IMR-90 (cell line): ENCODE measurements around the gene GPRC5B. TPM values are rescaled to one million over a fixed set of nuclear protein-coding genes. Genes with fewer than 3 reads are reported as not detected.

Source experiments
- ATAC-seq: fragments of 200-7000 bp; cut with Tn5 transposase; 2 replicates; pipeline ENCODE4 v1.9.1; 2020; ENCODE audit warnings: low read depth, mild to moderate bottlenecking, moderate library complexity
- BruUV-seq: library from RNA; stranded (reverse); fragments of 400-500 nt; replicated peaks from 2 replicates; lab custom pipeline; 2021; lab: Mats Ljungman, UMichigan
- CTCF ChIA-PET: fragments of 300-600 bp; formaldehyde crosslinking; extraction: SDS; loops from one replicate; lab custom pipeline; 2021; ENCODE audit warnings: antibody characterized with exemption; lab: Yijun Ruan, JAX
- POLR2A ChIA-PET: fragments of 300-600 bp; sonication (Branson Sonifier 250); formaldehyde crosslinking; loops from one replicate; lab custom pipeline; 2022; ENCODE audit warnings: antibody characterized with exemption; ENCODE audit not compliant: unreplicated experiment; lab: Charles Lee
- DNase-seq: peaks from one replicate; pipeline ENCODE4 v3.0.0; 2013
- H2AFZ ChIP-seq: replicated peaks from 2 replicates; pipeline ENCODE3; 2013; ENCODE audit warnings: low read length, mild to moderate bottlenecking; ENCODE audit not compliant: poor library complexity
- H2AK5ac ChIP-seq: 2 replicates; pipeline ENCODE4 v1.6.1; 2013; ENCODE audit warnings: low read depth, low read length, inconsistent platforms
- H2AK9ac ChIP-seq: replicated peaks from 2 replicates; pipeline ENCODE3; 2013; ENCODE audit warnings: mild to moderate bottlenecking, low read depth, low read length, moderate library complexity; ENCODE audit not compliant: poor library complexity
- H2BK120ac ChIP-seq: 2 replicates; pipeline ENCODE4 v1.6.1; 2013; ENCODE audit warnings: low read depth, low read length, inconsistent platforms
- H2BK15ac ChIP-seq: 3 replicates; pipeline ENCODE4 v1.6.1; 2013; ENCODE audit warnings: low read depth, low read length, inconsistent platforms
- H2BK20ac ChIP-seq: 2 replicates; pipeline ENCODE4 v1.6.1; 2013; ENCODE audit warnings: low read depth, mild to moderate bottlenecking, inconsistent platforms, low read length, moderate library complexity
- H2BK5ac ChIP-seq: 2 replicates; pipeline ENCODE4 v1.6.1; 2013; ENCODE audit warnings: mild to moderate bottlenecking, low read depth, low read length, inconsistent platforms; ENCODE audit not compliant: poor library complexity, severe bottlenecking
- H3K14ac ChIP-seq: replicated peaks from 2 replicates; pipeline ENCODE4 v1.6.1; 2013; ENCODE audit warnings: low read depth, low read length, inconsistent platforms
- H3K18ac ChIP-seq: 2 replicates; pipeline ENCODE4 v1.6.1; 2013; ENCODE audit warnings: low read depth, low read length, control low read depth
- H3K23ac ChIP-seq: 2 replicates; pipeline ENCODE4 v1.6.1; 2013; ENCODE audit warnings: low read depth, low read length, inconsistent platforms
- H3K27ac ChIP-seq: 2 replicates; pipeline ENCODE4 v1.5.1; 2013; ENCODE audit warnings: mild to moderate bottlenecking, control low read depth, low read length; ENCODE audit not compliant: insufficient read depth
- H3K27me3 ChIP-seq: 2 replicates; pipeline ENCODE4 v1.6.1; 2013; ENCODE audit warnings: low read length; ENCODE audit not compliant: control insufficient read depth, insufficient read depth
- H3K36me3 ChIP-seq: 2 replicates; pipeline ENCODE4 v1.6.1; 2013; ENCODE audit warnings: low read length, mixed read lengths; ENCODE audit not compliant: control insufficient read depth, insufficient read depth
- H3K4ac ChIP-seq: 2 replicates; pipeline ENCODE4 v1.6.1; 2013; ENCODE audit warnings: low read depth, low read length, inconsistent platforms
- H3K4me1 ChIP-seq: 2 replicates; pipeline ENCODE4 v1.6.1; 2013; ENCODE audit warnings: low read length, mixed read lengths; ENCODE audit not compliant: control insufficient read depth, insufficient read depth
- H3K4me2 ChIP-seq: 2 replicates; pipeline ENCODE4 v1.6.1; 2013; ENCODE audit warnings: low read depth, mild to moderate bottlenecking, control low read depth, low read length, moderate library complexity
- H3K4me3 ChIP-seq: 2 replicates; pipeline ENCODE4 v1.5.1; 2013; ENCODE audit warnings: low read depth, mild to moderate bottlenecking, control low read depth, low read length, moderate library complexity; ENCODE audit not compliant: insufficient read depth
- H3K56ac ChIP-seq: 2 replicates; pipeline ENCODE4 v1.6.1; 2013; ENCODE audit warnings: low read length, inconsistent platforms; ENCODE audit not compliant: insufficient read depth; ENCODE audit errors: extremely low read depth
- H3K79me1 ChIP-seq, 2 experiments: 2 replicates each; pipeline ENCODE4 v1.6.1; 2013; ENCODE audit warnings: low read length in 2 of 2, inconsistent platforms in 1 of 2, low read depth in 1 of 2
- H3K9ac ChIP-seq: 2 replicates; pipeline ENCODE4 v1.6.1; 2013; ENCODE audit warnings: low read depth, low read length, control low read depth
- H3K9me1 ChIP-seq: 2 replicates; pipeline ENCODE4 v1.6.1; 2013; ENCODE audit warnings: low read length, inconsistent platforms; ENCODE audit not compliant: insufficient read depth
- H3K9me3 ChIP-seq: 2 replicates; pipeline ENCODE4 v1.6.1; 2013; ENCODE audit warnings: low read length; ENCODE audit not compliant: control insufficient read depth, insufficient read depth
- H4K20me1 ChIP-seq: 2 replicates; pipeline ENCODE4 v1.6.1; 2013; ENCODE audit warnings: low read length, inconsistent platforms; ENCODE audit not compliant: insufficient read depth
- H4K5ac ChIP-seq: 2 replicates; pipeline ENCODE4 v1.6.1; 2013; ENCODE audit warnings: mild to moderate bottlenecking, low read depth, low read length, control low read depth
- H4K8ac ChIP-seq, 2 experiments: 2 replicates each; pipeline ENCODE4 v1.6.1; 2013; ENCODE audit warnings: low read depth in 2 of 2, low read length in 2 of 2, control low read depth in 1 of 2, inconsistent platforms in 1 of 2
- H4K91ac ChIP-seq: 2 replicates; pipeline ENCODE4 v1.6.1; 2013; ENCODE audit warnings: low read depth, low read length, inconsistent platforms; ENCODE audit not compliant: insufficient read depth
- BHLHE40 ChIP-seq: fragments of 150-350 bp; IDR thresholded peaks from 2 replicates; pipeline ENCODE4 v1.6.1; 2016; ENCODE audit warnings: mild to moderate bottlenecking, low read depth, low read length
- CEBPB ChIP-seq: IDR thresholded peaks from 2 replicates; pipeline ENCODE4 v1.6.1; 2012; ENCODE audit warnings: low read depth, low read length, improper control_type of control experiment
- CHD1 ChIP-seq: IDR thresholded peaks from 2 replicates; pipeline ENCODE4 v1.6.1; 2012; ENCODE audit warnings: low read depth, low read length, improper control_type of control experiment
- ELK1 ChIP-seq: fragments of 150-350 bp; IDR thresholded peaks from 2 replicates; pipeline ENCODE4 v1.6.1; 2016; ENCODE audit warnings: low read depth, mild to moderate bottlenecking, low read length, moderate library complexity, borderline replicate concordance
- FOS ChIP-seq: fragments of 150-350 bp; IDR thresholded peaks from 2 replicates; pipeline ENCODE4 v1.6.1; 2016; ENCODE audit warnings: low read depth, low read length
- MAFK ChIP-seq: IDR thresholded peaks from 2 replicates; pipeline ENCODE4 v1.6.1; 2012; ENCODE audit warnings: low read depth, low read length, improper control_type of control experiment
- MAZ ChIP-seq: IDR thresholded peaks from 2 replicates; pipeline ENCODE4 v1.6.1; 2012; ENCODE audit warnings: low read depth, mild to moderate bottlenecking, low read length, improper control_type of control experiment, moderate library complexity, borderline replicate concordance
- MXI1 ChIP-seq: IDR thresholded peaks from 2 replicates; pipeline ENCODE4 v1.6.1; 2012; ENCODE audit warnings: low read depth, mild to moderate bottlenecking, low read length, moderate library complexity, borderline replicate concordance
- NFE2L2 ChIP-seq: fragments of 150-350 bp; IDR thresholded peaks from 2 replicates; pipeline ENCODE4 v1.6.1; 2016; ENCODE audit warnings: low read depth, mild to moderate bottlenecking, low read length
- POLR2A ChIP-seq: IDR thresholded peaks from 2 replicates; pipeline ENCODE4 v1.6.1; 2012; ENCODE audit warnings: mild to moderate bottlenecking, low read depth, low read length
- RAD21 ChIP-seq: IDR thresholded peaks from 2 replicates; pipeline ENCODE4 v1.6.1; 2012; ENCODE audit warnings: low read length, improper control_type of control experiment
- RCOR1 ChIP-seq: IDR thresholded peaks from 2 replicates; pipeline ENCODE4 v1.6.1; 2012; ENCODE audit warnings: mild to moderate bottlenecking, low read length, improper control_type of control experiment; ENCODE audit not compliant: insufficient replicate concordance
- RFX5 ChIP-seq: IDR thresholded peaks from 2 replicates; pipeline ENCODE4 v1.8.0; 2012; ENCODE audit warnings: low read depth, mild to moderate bottlenecking, low read length, moderate library complexity
- SMC3 ChIP-seq: fragments of 150-350 bp; IDR thresholded peaks from 2 replicates; pipeline ENCODE4 v1.6.1; 2016; ENCODE audit warnings: low read depth, mild to moderate bottlenecking, antibody characterized with exemption, low read length, moderate library complexity
- dilution Hi-C: fragments of 300-500 bp; cut with HindIII; formaldehyde crosslinking; loops from one replicate; pipeline ENCODE4 v1.14.3; 2018; ENCODE audit warnings: low sequenced_read_pairs; ENCODE audit not compliant: unreplicated experiment
- in situ Hi-C: fragments of 300-500 bp; cut with MboI; formaldehyde crosslinking; loops from 3 replicates; pipeline ENCODE4 v1.14.3; 2019; ENCODE audit warnings: low sequenced_read_pairs, inconsistent platforms, mixed read lengths
- intact Hi-C: fragments of 100-400 bp; cut with micrococcal nuclease; formaldehyde crosslinking; loops from 2 replicates; pipeline ENCODE4 v1.10.0; 2022
- polyA plus RNA-seq, 3 experiments: library from polyadenylated mRNA; depleted of rRNA; stranded (reverse); fragments of >200 nt; gene quantifications; 2 replicates each; pipeline ENCODE4 v1.2.3, GENCODE V29; 2012; ENCODE audit warnings: low replicate concordance in 1 of 3
- total RNA-seq: library from RNA; depleted of rRNA; stranded (reverse); fragments of >200 nt; gene quantifications from 2 replicates; pipeline ENCODE4 v1.2.3, GENCODE V29; 2012
- TF ChIP-seq, protein P1 (sequence below): fragments of 150-350 bp; IDR thresholded peaks from 2 replicates; pipeline ENCODE4 v1.6.1; 2017; ENCODE audit warnings: mild to moderate bottlenecking, antibody characterized with exemption, low read length, low read depth
- TF ChIP-seq, protein P2 (sequence below): conservative IDR thresholded peaks from 2 replicates; pipeline ENCODE4 v1.5.1; 2012; ENCODE audit warnings: mild to moderate bottlenecking, low read depth, low read length, improper control_type of control experiment

Gene GPRC5B
- total and polyA plus RNA-seq, 2 of the 4 experiments (the other 2 are of a cell fraction): 2.5 to 8.5 TPM

GRCh38 chr16:19835968-19836421 is 48.7 kb downstream of the GPRC5B start:
- Histone ChIP-seq H3K4me3 (no peak overlapping the region), H3K9ac (no peak overlapping the region), H4K20me1 (no peaks in the 10 kb centered on the region), H3K79me1 (no peaks in the 10 kb centered on the region), H3K27ac (no peak overlapping the region), H2BK120ac (no peak overlapping the region), H3K4me2 (no peak overlapping the region), H4K8ac (no peak overlapping the region), H4K91ac (no peak overlapping the region), H3K56ac (no peak overlapping the region), H2BK20ac (no peak overlapping the region), H2BK15ac (no peak overlapping the region), H3K23ac (no peak overlapping the region), H3K36me3 (no peaks in the 10 kb centered on the region), H2BK5ac (no peak overlapping the region), H3K27me3 (no peaks in the 10 kb centered on the region), H4K5ac (no peak overlapping the region), H2AFZ (no peak overlapping the region), H3K18ac (no peak overlapping the region), H3K14ac (no peak overlapping the region), H3K4me1 (peaks cover 4% of the 10 kb centered on the region), H2AK9ac (no peak overlapping the region), H3K4ac (no peak overlapping the region), H3K9me3 (no peaks in the 10 kb centered on the region), H3K9me1 (peaks cover 5% of the 10 kb centered on the region; the same call in 1 of the 2 replicates), H2AK5ac (no peak overlapping the region)
- in situ Hi-C loops: no loop called here
- TF ChIP-seq MAFK: no peak
- TF ChIP-seq ELK1: no peak
- TF ChIP-seq NFE2L2: no peak
- TF ChIP-seq SMC3: no peak
- TF ChIP-seq MXI1: no peak
- TF ChIP-seq RFX5: no peak
- no peak for TF ChIP-seq FOS
- TF ChIP-seq CEBPB: no peak
- no peak for TF ChIP-seq CHD1
- no peak for TF ChIP-seq POLR2A
- TF ChIP-seq MAZ: no peak
- TF ChIP-seq, protein P1, sequence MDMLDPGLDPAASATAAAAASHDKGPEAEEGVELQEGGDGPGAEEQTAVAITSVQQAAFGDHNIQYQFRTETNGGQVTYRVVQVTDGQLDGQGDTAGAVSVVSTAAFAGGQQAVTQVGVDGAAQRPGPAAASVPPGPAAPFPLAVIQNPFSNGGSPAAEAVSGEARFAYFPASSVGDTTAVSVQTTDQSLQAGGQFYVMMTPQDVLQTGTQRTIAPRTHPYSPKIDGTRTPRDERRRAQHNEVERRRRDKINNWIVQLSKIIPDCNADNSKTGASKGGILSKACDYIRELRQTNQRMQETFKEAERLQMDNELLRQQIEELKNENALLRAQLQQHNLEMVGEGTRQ: no peak
- TF ChIP-seq BHLHE40: no peak
- TF ChIP-seq, protein P2, sequence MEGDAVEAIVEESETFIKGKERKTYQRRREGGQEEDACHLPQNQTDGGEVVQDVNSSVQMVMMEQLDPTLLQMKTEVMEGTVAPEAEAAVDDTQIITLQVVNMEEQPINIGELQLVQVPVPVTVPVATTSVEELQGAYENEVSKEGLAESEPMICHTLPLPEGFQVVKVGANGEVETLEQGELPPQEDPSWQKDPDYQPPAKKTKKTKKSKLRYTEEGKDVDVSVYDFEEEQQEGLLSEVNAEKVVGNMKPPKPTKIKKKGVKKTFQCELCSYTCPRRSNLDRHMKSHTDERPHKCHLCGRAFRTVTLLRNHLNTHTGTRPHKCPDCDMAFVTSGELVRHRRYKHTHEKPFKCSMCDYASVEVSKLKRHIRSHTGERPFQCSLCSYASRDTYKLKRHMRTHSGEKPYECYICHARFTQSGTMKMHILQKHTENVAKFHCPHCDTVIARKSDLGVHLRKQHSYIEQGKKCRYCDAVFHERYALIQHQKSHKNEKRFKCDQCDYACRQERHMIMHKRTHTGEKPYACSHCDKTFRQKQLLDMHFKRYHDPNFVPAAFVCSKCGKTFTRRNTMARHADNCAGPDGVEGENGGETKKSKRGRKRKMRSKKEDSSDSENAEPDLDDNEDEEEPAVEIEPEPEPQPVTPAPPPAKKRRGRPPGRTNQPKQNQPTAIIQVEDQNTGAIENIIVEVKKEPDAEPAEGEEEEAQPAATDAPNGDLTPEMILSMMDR: no peak
- TF ChIP-seq RCOR1: no peak
- no peak for TF ChIP-seq RAD21
- BruUV-seq: no TSS peak
- intact Hi-C loops: loop anchor here (5.0 kb wide), 1 partner anchor 89 kb away; no protein-coding TSS in a partner anchor
- peak; percentile 59 for ATAC-seq
- ChIA-PET CTCF (no interaction called here), POLR2A (no interaction called here)
- dilution Hi-C loops: no loop called here
- peak; percentile 83 for DNase-seq
